HepG2 (cell line): Measurements from ENCODE around the gene DVL3. TPM values are rescaled to one million over a fixed set of nuclear protein-coding genes. Genes with fewer than 3 reads are reported as not detected.

Experiments
- KDM3A ChIP-seq: IDR thresholded peaks from 2 replicates; pipeline ENCODE4 v1.6.1; 2018; ENCODE audit warnings: low read depth, missing compliant biosample characterization
- MXD4 ChIP-seq: IDR thresholded peaks from 2 replicates; pipeline ENCODE4 v1.6.1; 2016; ENCODE audit warnings: mild to moderate bottlenecking, missing biosample characterization, missing genetic modification reagents
- ZNF180 ChIP-seq: sonication (generic); formaldehyde crosslinking; IDR thresholded peaks from 2 replicates; pipeline ENCODE4 v1.4.0; 2020; ENCODE audit warnings: low read depth, missing genetic modification reagents, borderline replicate concordance
- polyA plus RNA-seq, 8 experiments: library from polyadenylated mRNA; depleted of rRNA in 3 of 8; stranded (reverse) in 7 of 8; unstranded in 1 of 8; fragments of >200 nt; fragmentation: Illumina TruSeq in 4 of 8; extraction: Trizol in 4 of 8; gene quantifications; 2 replicates each; pipeline versions ENCODE4 v1.2.1 to v1.2.3, GENCODE V29; 2011 to 2016; ENCODE audit warnings: low read depth in 4 of 8, missing spikeins in 1 of 8, mixed read lengths in 1 of 8; ENCODE audit not compliant: insufficient read depth in 1 of 8
- total RNA-seq, 5 experiments: library from RNA; depleted of rRNA; stranded (reverse); fragments of >200 nt; fragmentation: Illumina TruSeq; extraction: Trizol; gene quantifications; 2 replicates each; pipeline ENCODE4 v1.2.3, GENCODE V29; 2016; ENCODE audit warnings: low read depth in 1 of 5
- TF ChIP-seq, protein P1 (sequence below), 2 experiments: fragments of 450-650 bp in 1 of 2; sonication (generic) in 1 of 2; formaldehyde crosslinking in 1 of 2; IDR thresholded peaks; 2 replicates each; pipeline versions ENCODE4 v1.6.1 to v1.8.0; 2016 to 2022; ENCODE audit warnings: antibody characterized with exemption in 1 of 2, mild to moderate bottlenecking in 1 of 2, missing genetic modification reagents in 1 of 2
- TF ChIP-seq, protein P2 (sequence below): sonication (generic); formaldehyde crosslinking; IDR thresholded peaks from 2 replicates; pipeline ENCODE4 v1.5.0; 2020; ENCODE audit warnings: mild to moderate bottlenecking, missing genetic modification reagents, moderate library complexity

Gene DVL3
- total and polyA plus RNA-seq, 2 of the 13 experiments (the other 11 are each of a cell fraction or from before 2014, with no cell fraction given), result 29.0 to 36.1 TPM

DNA sequence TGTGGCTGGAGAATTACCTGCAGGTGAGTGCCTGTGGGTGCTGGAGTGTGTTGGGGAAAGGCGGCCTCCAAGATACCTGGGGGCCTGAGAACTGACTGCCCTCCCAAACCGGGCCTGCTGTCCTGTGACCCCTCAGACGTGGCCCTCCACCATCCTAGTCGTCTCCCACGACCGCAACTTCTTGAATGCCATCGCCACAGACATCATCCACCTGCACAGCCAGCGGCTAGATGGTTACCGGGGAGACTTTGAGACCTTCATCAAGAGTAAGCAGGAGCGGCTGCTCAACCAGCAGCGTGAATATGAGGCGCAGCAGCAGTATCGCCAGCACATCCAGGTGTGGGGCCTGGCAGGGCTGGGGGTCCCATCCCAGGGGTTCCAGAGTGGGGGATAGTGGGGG, 34.2 kb downstream of the DVL3 start (continued):
- TF ChIP-seq MXD4 (CRISPR knock-in tag), result no peak
- TF ChIP-seq KDM3A (CRISPR knock-in tag), result no peak
- TF ChIP-seq, protein P1, sequence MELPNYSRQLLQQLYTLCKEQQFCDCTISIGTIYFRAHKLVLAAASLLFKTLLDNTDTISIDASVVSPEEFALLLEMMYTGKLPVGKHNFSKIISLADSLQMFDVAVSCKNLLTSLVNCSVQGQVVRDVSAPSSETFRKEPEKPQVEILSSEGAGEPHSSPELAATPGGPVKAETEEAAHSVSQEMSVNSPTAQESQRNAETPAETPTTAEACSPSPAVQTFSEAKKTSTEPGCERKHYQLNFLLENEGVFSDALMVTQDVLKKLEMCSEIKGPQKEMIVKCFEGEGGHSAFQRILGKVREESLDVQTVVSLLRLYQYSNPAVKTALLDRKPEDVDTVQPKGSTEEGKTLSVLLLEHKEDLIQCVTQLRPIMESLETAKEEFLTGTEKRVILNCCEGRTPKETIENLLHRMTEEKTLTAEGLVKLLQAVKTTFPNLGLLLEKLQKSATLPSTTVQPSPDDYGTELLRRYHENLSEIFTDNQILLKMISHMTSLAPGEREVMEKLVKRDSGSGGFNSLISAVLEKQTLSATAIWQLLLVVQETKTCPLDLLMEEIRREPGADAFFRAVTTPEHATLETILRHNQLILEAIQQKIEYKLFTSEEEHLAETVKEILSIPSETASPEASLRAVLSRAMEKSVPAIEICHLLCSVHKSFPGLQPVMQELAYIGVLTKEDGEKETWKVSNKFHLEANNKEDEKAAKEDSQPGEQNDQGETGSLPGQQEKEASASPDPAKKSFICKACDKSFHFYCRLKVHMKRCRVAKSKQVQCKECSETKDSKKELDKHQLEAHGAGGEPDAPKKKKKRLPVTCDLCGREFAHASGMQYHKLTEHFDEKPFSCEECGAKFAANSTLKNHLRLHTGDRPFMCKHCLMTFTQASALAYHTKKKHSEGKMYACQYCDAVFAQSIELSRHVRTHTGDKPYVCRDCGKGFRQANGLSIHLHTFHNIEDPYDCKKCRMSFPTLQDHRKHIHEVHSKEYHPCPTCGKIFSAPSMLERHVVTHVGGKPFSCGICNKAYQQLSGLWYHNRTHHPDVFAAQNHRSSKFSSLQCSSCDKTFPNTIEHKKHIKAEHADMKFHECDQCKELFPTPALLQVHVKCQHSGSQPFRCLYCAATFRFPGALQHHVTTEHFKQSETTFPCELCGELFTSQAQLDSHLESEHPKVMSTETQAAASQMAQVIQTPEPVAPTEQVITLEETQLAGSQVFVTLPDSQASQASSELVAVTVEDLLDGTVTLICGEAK (IDR thresholded peaks at IDR 0.05), result no peak
- TF ChIP-seq, protein P1 (CRISPR knock-in tag; IDR thresholded peaks at IDR 0.05), result no peak
- no peak for TF ChIP-seq ZNF180 (CRISPR knock-in tag)
- TF ChIP-seq, protein P2, sequence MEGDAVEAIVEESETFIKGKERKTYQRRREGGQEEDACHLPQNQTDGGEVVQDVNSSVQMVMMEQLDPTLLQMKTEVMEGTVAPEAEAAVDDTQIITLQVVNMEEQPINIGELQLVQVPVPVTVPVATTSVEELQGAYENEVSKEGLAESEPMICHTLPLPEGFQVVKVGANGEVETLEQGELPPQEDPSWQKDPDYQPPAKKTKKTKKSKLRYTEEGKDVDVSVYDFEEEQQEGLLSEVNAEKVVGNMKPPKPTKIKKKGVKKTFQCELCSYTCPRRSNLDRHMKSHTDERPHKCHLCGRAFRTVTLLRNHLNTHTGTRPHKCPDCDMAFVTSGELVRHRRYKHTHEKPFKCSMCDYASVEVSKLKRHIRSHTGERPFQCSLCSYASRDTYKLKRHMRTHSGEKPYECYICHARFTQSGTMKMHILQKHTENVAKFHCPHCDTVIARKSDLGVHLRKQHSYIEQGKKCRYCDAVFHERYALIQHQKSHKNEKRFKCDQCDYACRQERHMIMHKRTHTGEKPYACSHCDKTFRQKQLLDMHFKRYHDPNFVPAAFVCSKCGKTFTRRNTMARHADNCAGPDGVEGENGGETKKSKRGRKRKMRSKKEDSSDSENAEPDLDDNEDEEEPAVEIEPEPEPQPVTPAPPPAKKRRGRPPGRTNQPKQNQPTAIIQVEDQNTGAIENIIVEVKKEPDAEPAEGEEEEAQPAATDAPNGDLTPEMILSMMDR, result no peak
- TF ChIP-seq, all 625 proteins: peak for 0
